A549 (cell line): ENCODE data around the gene LBX2. TPM values are rescaled to one million over a fixed set of nuclear protein-coding genes. Genes with fewer than 3 reads are reported as not detected.

ENCODE experiments used
- ATAC-seq, 2 experiments: fragments of 200-7000 bp in 1 of 2; fragments of >200 bp in 1 of 2; cut with Nextera tagmentation in 1 of 2; cut with Tn5 transposase in 1 of 2; 3 replicates each; pipeline versions ENCODE4 v1.8.0 to v1.9.1; 2018 to 2020; ENCODE audit warnings: mild to moderate bottlenecking in 1 of 2, moderate library complexity in 1 of 2
- CTCF ChIA-PET: fragments of 300-600 bp; sonication (Branson Sonifier 250); formaldehyde crosslinking; extraction: SDS; loops from one replicate; lab custom pipeline; 2021; ENCODE audit warnings: antibody characterized with exemption, inconsistent platforms; lab: Yijun Ruan, JAX
- POLR2A ChIA-PET: fragments of 350-600 bp; formaldehyde crosslinking; extraction: SDS; loops from one replicate; lab custom pipeline; 2021; ENCODE audit warnings: antibody characterized with exemption, inconsistent platforms; lab: Yijun Ruan, JAX
- DNase-seq, 2 experiments: peaks; one replicate each; pipeline versions ENCODE4 v3.0.0 to v3.0.0-alpha.2; 2011 to 2016; ENCODE audit warnings: low read depth in 1 of 2, low spot score in 1 of 2
- FAIRE-seq: peaks from 2 replicates; lab custom pipeline; 2011; peaks lifted over from hg19 to GRCh38; lab: Jason Lieb, UNC
- H3K27ac ChIP-seq, 2 experiments: fragments of >200 bp; sonication (Bioruptor Twin); formaldehyde crosslinking; 3 replicates each; pipeline ENCODE4 v1.5.1; 2016 to 2017
- H3K4me1 ChIP-seq: fragments of >200 bp; sonication (Bioruptor Twin); formaldehyde crosslinking; 3 replicates; pipeline ENCODE4 v1.6.1; 2016
- H3K4me2 ChIP-seq: fragments of >200 bp; sonication (Bioruptor Twin); formaldehyde crosslinking; 3 replicates; pipeline ENCODE4 v1.6.1; 2016
- H3K4me3 ChIP-seq: fragments of >200 bp; sonication (Bioruptor Twin); formaldehyde crosslinking; 3 replicates; pipeline ENCODE4 v1.5.1; 2016
- H3K9me3 ChIP-seq: fragments of >200 bp; sonication (Bioruptor Twin); formaldehyde crosslinking; 3 replicates; pipeline ENCODE4 v1.6.1; 2016
- ESRRA ChIP-seq: fragments of 150-350 bp; IDR thresholded peaks from 2 replicates; pipeline ENCODE4 v1.6.1; 2014; ENCODE audit warnings: mild to moderate bottlenecking, low read length, borderline replicate concordance
- HDAC2 ChIP-seq: fragments of 200-600 bp; sonication (generic); IDR thresholded peaks from 2 replicates; pipeline ENCODE4 v1.6.1; 2016
- JUNB ChIP-seq: fragments of >200 bp; sonication (Bioruptor Twin); formaldehyde crosslinking; IDR thresholded peaks from 2 replicates; pipeline ENCODE4 v1.6.1; 2016
- MAZ ChIP-seq: fragments of 150-350 bp; IDR thresholded peaks from 2 replicates; pipeline ENCODE4 v1.6.1; 2014; ENCODE audit warnings: antibody characterized with exemption, low read depth, low read length, borderline replicate concordance
- PHF8 ChIP-seq: fragments of 200-600 bp; sonication (generic); IDR thresholded peaks from 2 replicates; pipeline ENCODE4 v1.6.1; 2016; ENCODE audit warnings: low read depth, mild to moderate bottlenecking, antibody characterized with exemption, moderate library complexity, borderline replicate concordance
- RNF2 ChIP-seq: fragments of 200-600 bp; sonication (generic); IDR thresholded peaks from 2 replicates; pipeline ENCODE4 v1.6.1; 2016; ENCODE audit warnings: low read depth, mild to moderate bottlenecking, antibody characterized with exemption, moderate library complexity, borderline replicate concordance
- TFCP2L1 ChIP-seq: fragments of 250-450 bp; sonication (Bioruptor Pico); IDR thresholded peaks from 2 replicates; pipeline ENCODE4 v1.5.0; 2021; ENCODE audit warnings: mild to moderate bottlenecking
- ZC3H11A ChIP-seq: fragments of 450-650 bp; IDR thresholded peaks from 2 replicates; pipeline ENCODE4 v1.6.1; 2014; ENCODE audit warnings: antibody characterized with exemption, mild to moderate bottlenecking
- WGBS: methylation state at CpG from one replicate; pipeline ENCODE4 v1.1.6; 2017; ENCODE audit errors: missing lambda C conversion rate; 5-methylcytosine and 5-hydroxymethylcytosine counted together
- polyA plus RNA-seq, 4 experiments: library from polyadenylated mRNA; depleted of rRNA in 3 of 4; stranded (reverse); fragments of >200 nt; fragmentation: RNase III in 1 of 4; extraction: RNeasy Plus Mini Kit Qiagen cat#74134 plus additional on column Dnase treatment in 1 of 4; gene quantifications; 2 replicates in 3 of 4; 3 replicates in 1 of 4; pipeline ENCODE4 v1.2.3, GENCODE V29; 2011 to 2017
- TF ChIP-seq, protein P1 (sequence below): fragments of 250-450 bp; sonication (Bioruptor Pico); IDR thresholded peaks from 2 replicates; pipeline ENCODE4 v1.5.0; 2020; ENCODE audit warnings: low read depth, mild to moderate bottlenecking, moderate library complexity
- TF ChIP-seq, protein P2 (sequence below): IDR thresholded peaks from 2 replicates; pipeline ENCODE4 v1.6.1; 2012; ENCODE audit warnings: low read depth, borderline replicate concordance
- TF ChIP-seq, protein P3 (sequence below): fragments of 250-450 bp; sonication (Bioruptor Pico); IDR thresholded peaks from 2 replicates; pipeline ENCODE4 v1.5.0; 2021; ENCODE audit warnings: mild to moderate bottlenecking, moderate library complexity, borderline replicate concordance
- TF ChIP-seq, protein P4 (sequence below): fragments of 200-600 bp; sonication (generic); IDR thresholded peaks from 2 replicates; pipeline ENCODE4 v1.6.1; 2016; ENCODE audit warnings: antibody characterized with exemption, mild to moderate bottlenecking, moderate library complexity
- TF ChIP-seq, protein P5 (sequence below): IDR thresholded peaks from 2 replicates; pipeline ENCODE4 v1.6.1; 2012

The LBX2 gene
- polyA plus RNA-seq, 2 of the 4 experiments (the other 2 are of a cell fraction) = 0.84 to 2.4 TPM

DNA sequence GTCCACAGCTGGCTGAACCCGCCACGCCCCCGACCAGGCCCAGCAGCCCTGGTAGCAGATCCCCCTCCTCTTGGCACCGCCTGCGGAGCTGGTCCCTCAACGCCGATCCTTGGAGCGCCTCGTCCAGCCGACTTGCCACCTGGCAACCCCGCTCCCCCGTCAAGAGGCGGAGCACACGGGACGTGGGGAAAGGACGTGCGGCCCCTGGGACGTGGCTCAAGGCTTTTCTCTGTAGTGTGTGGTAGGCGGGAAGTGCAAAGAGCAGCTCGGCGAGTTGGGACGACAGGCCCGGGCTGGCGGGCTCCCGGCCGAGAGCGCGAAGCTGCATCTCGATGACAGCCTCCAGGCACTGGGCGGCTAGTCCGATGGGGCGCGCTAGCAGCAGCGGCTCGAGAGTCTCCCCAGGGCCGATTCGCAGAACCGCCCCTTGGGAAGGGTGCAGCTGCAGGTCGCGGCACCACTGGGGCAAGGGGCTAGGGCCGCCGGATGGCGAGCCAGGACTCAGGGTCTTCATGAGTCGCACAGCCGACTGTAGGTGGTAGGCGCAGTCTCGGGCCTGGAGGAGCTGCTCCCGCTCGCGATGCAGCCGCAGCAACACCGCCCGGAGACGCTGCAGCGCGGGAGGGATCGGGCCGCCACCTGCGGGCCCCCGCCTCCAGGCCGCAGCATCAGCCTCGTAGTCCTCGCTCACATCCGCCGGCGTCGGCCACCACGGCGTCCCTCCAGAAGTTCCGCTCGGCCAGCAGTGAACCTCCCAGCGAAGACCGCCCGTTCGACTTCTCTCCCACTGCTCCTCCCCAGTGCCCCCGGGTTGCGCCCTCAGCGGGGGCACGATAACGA lies 17.2 kb downstream of the LBX2 start:
- 11% methylated on average over 49 of the region's 80 CpGs for WGBS
- H3K9me3 ChIP-seq = no peaks in the 10 kb centered on the region
- ChIA-PET POLR2A (interaction anchor here (0.6 to 3.1 kb wide), 17 partner anchors 9 to 109 kb away, joined by 3 to 28 read pairs (median 5); partner anchors contain the start of genes AUP1, HTRA2, INO80B and MOGS), CTCF (interaction anchor here (0.7 to 13.8 kb wide), 28 partner anchors 9 to 395 kb away, joined by 3 to 184 read pairs (median 7); partner anchors contain the start of genes AUP1, DQX1, HTRA2 and INO80B)
- FAIRE-seq (no peak), ATAC-seq (peak; percentile 64 to 69), DNase-seq (no peak)
- TF ChIP-seq TFCP2L1 (CRISPR knock-in tag) = 0 out of 2 replicates have a peak, but pooled peaks have one; percentile 10
- TF ChIP-seq, protein P1, sequence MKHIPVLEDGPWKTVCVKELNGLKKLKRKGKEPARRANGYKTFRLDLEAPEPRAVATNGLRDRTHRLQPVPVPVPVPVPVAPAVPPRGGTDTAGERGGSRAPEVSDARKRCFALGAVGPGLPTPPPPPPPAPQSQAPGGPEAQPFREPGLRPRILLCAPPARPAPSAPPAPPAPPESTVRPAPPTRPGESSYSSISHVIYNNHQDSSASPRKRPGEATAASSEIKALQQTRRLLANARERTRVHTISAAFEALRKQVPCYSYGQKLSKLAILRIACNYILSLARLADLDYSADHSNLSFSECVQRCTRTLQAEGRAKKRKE (CRISPR knock-in tag) = no peak
- TF ChIP-seq, protein P2, sequence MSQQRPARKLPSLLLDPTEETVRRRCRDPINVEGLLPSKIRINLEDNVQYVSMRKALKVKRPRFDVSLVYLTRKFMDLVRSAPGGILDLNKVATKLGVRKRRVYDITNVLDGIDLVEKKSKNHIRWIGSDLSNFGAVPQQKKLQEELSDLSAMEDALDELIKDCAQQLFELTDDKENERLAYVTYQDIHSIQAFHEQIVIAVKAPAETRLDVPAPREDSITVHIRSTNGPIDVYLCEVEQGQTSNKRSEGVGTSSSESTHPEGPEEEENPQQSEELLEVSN = peak; percentile 62
- TF ChIP-seq, protein P3, sequence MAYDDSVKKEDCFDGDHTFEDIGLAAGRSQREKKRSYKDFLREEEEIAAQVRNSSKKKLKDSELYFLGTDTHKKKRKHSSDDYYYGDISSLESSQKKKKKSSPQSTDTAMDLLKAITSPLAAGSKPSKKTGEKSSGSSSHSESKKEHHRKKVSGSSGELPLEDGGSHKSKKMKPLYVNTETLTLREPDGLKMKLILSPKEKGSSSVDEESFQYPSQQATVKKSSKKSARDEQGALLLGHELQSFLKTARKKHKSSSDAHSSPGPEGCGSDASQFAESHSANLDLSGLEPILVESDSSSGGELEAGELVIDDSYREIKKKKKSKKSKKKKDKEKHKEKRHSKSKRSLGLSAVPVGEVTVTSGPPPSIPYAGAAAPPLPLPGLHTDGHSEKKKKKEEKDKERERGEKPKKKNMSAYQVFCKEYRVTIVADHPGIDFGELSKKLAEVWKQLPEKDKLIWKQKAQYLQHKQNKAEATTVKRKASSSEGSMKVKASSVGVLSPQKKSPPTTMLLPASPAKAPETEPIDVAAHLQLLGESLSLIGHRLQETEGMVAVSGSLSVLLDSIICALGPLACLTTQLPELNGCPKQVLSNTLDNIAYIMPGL (CRISPR knock-in tag) = no peak
- peak overlapping the region; percentile 85 to 97 for H3K27ac ChIP-seq
- peak overlapping the region; percentile 70 for H3K4me3 ChIP-seq
- peak overlapping the region; percentile 96 for H3K4me2 ChIP-seq
- peaks cover 20% of the 10 kb centered on the region for H3K4me1 ChIP-seq

DNA sequence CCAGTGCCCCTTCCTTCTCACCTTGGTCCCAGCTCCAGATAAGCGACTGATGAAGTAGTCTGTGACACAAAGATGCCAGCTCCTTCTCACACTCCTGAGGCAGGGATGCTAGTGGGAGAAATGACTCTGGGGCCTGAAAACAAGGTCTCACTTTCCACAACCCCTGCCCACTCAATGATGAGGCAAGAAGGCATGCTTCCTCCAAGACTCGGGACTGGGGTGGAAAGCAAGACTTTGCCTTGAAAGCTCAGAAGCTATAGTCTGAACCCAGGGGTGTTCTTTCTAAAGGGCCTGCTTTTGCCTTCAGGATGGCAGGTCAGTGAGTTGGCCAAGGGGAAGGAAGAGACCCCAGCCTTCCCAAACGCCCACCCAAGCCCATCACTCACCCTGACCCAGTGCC lies 18.0 kb downstream of the LBX2 start:
- Histone ChIP-seq H3K4me2 (peak overlapping the region; percentile 96), H3K4me3 (peak overlapping the region; percentile 70), H3K9me3 (no peaks in the 10 kb centered on the region), H3K27ac (peak overlapping the region; percentile 85 to 97; a peak in 5 of 6 replicates), H3K4me1 (peaks cover 20% of the 10 kb centered on the region)
- TF ChIP-seq, protein P4, sequence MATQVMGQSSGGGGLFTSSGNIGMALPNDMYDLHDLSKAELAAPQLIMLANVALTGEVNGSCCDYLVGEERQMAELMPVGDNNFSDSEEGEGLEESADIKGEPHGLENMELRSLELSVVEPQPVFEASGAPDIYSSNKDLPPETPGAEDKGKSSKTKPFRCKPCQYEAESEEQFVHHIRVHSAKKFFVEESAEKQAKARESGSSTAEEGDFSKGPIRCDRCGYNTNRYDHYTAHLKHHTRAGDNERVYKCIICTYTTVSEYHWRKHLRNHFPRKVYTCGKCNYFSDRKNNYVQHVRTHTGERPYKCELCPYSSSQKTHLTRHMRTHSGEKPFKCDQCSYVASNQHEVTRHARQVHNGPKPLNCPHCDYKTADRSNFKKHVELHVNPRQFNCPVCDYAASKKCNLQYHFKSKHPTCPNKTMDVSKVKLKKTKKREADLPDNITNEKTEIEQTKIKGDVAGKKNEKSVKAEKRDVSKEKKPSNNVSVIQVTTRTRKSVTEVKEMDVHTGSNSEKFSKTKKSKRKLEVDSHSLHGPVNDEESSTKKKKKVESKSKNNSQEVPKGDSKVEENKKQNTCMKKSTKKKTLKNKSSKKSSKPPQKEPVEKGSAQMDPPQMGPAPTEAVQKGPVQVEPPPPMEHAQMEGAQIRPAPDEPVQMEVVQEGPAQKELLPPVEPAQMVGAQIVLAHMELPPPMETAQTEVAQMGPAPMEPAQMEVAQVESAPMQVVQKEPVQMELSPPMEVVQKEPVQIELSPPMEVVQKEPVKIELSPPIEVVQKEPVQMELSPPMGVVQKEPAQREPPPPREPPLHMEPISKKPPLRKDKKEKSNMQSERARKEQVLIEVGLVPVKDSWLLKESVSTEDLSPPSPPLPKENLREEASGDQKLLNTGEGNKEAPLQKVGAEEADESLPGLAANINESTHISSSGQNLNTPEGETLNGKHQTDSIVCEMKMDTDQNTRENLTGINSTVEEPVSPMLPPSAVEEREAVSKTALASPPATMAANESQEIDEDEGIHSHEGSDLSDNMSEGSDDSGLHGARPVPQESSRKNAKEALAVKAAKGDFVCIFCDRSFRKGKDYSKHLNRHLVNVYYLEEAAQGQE = no peak
- TF ChIP-seq TFCP2L1 (CRISPR knock-in tag) = no peak
- no peak for TF ChIP-seq RNF2
- no peak for TF ChIP-seq HDAC2
- TF ChIP-seq MAZ = no peak
- TF ChIP-seq ZC3H11A = no peak
- TF ChIP-seq, protein P5, sequence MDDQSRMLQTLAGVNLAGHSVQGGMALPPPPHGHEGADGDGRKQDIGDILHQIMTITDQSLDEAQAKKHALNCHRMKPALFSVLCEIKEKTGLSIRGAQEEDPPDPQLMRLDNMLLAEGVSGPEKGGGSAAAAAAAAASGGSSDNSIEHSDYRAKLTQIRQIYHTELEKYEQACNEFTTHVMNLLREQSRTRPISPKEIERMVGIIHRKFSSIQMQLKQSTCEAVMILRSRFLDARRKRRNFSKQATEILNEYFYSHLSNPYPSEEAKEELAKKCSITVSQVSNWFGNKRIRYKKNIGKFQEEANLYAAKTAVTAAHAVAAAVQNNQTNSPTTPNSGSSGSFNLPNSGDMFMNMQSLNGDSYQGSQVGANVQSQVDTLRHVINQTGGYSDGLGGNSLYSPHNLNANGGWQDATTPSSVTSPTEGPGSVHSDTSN = no peak
- TF ChIP-seq ESRRA = no peak
- TF ChIP-seq PHF8 = no peak
- no peak for TF ChIP-seq JUNB
- DNase-seq = no peak
- FAIRE-seq = no peak
- WGBS = 55% methylated on average over 3 of the region's 3 CpGs
- ATAC-seq = no peak
- ChIA-PET CTCF (interaction anchor here (0.7 to 13.8 kb wide), 13 partner anchors 8 to 113 kb away, joined by 3 to 184 read pairs (median 18); partner anchors contain the start of genes AUP1, HTRA2, INO80B and LBX2), POLR2A (interaction anchor here (0.6 to 3.1 kb wide), 6 partner anchors 9 to 51 kb away, joined by 3 to 28 read pairs (median 10); partner anchors contain the start of genes AUP1, HTRA2, MRPL53 and PCGF1)
